HG02870 (cell line): ENCODE measurements around the gene COX5A.

Experiments
- ATAC-seq: cut with Tn5 transposase; IDR thresholded peaks from one replicate; pipeline ENCODE4 v1.9.1; 2021; ENCODE audit warnings: mild to moderate bottlenecking, moderate library complexity; ENCODE audit not compliant: unreplicated experiment

COX5A gene

DNA sequence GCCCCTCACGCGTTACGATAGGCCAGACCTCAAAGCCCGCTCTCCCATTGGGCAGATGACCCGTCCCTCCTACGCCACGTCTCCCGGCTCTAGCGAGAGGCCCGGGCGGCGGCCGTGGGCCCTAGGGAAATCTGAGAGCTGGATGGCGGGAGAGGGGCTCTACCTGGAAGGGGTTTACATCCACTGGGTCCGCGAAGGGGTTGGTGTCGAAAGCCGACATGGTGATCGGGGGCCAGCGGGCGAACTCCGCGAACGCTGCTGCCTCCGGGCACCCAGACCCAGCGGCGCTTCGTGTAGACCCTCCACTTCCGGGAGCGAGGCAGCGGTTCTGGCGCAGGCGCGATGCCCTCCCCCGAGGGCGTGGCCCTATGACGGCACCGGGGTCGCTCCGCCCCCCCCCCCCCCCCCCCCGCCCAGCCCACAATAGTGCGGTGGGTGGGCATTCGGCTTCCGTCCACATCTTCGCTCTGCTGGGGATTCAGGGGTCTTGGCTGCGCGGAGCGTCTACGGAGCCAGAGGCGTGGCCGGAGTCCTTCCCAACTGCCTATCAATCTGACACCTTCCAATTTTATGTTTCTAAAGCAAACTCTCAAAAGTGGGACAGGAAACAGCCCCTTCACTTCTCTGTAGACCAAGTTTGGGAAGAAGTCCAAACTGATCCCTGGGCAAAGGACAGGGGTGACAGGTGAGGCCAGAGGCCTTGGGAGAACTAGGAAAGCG, 64.7 kb downstream of the COX5A start, which contains the start of gene SCAMP2:
Gene SCAMP2 (minus strand): TSS at position 330 of the 720 bp plus-strand sequence. CDS start 110 bp downstream, at position 220.
- peak; percentile 75 for ATAC-seq

GRCh38 chr15:74872702-74873035, 65.2 kb downstream of the COX5A start:
- no peak for ATAC-seq

DNA sequence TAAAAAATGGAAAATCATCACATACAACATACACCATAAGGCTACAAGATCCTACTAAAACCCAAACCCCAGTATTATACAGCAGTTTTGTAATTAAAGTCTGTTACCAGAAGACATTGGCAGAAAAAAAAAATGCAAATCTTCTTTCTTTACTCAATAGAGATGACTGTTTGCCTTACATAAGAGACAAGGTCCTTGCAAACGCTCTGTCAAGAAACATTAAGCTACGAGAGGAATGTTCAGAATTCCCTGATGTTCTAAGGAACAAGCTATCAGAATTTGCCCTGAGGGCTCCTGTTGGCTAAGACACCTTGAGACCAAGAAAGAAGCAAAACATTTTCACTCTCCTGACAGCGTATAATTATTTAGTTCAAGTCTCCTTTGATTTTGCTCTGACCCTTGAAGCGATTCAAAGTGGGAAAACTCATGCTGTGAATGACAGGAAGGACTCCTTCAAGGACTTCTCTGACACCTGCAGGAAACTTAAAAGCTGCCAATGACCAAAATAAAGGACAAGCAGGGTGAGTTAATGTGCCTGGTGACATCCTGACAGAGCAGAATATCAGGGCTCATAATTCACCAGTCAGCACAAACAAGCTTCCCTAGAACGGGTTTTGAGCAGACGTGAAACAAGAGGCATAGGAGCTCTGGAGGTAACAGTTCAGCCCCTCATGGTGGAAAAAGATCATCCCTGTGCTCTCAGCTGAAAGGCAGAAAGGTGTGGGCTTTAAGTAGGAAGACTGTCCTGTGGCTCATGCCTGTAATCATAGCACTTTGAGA, 67.2 kb downstream of the COX5A start:
- ATAC-seq = no peak
